Raji (cell line): ENCODE data around the gene SPACA9.

Experiments used
- POLR2A ChIP-seq: IDR thresholded peaks from 2 replicates; pipeline ENCODE4 v1.6.1; 2011; ENCODE audit warnings: low read depth, low read length, control low read depth; ENCODE audit not compliant: insufficient read depth

Gene SPACA9

GRCh38 chr9:132935026-132935425 lies 56.3 kb downstream of the SPACA9 start:
- no peak for TF ChIP-seq POLR2A

- no peak for TF ChIP-seq POLR2A
Measured at GRCh38 chr9:132937463-132937901, 58.8 kb downstream of the SPACA9 start.

GRCh38 chr9:132939169-132939568 lies 60.5 kb downstream of the SPACA9 start:
- TF ChIP-seq POLR2A: no peak
